ENCODE measurements around the gene DNAH7.

DNA sequence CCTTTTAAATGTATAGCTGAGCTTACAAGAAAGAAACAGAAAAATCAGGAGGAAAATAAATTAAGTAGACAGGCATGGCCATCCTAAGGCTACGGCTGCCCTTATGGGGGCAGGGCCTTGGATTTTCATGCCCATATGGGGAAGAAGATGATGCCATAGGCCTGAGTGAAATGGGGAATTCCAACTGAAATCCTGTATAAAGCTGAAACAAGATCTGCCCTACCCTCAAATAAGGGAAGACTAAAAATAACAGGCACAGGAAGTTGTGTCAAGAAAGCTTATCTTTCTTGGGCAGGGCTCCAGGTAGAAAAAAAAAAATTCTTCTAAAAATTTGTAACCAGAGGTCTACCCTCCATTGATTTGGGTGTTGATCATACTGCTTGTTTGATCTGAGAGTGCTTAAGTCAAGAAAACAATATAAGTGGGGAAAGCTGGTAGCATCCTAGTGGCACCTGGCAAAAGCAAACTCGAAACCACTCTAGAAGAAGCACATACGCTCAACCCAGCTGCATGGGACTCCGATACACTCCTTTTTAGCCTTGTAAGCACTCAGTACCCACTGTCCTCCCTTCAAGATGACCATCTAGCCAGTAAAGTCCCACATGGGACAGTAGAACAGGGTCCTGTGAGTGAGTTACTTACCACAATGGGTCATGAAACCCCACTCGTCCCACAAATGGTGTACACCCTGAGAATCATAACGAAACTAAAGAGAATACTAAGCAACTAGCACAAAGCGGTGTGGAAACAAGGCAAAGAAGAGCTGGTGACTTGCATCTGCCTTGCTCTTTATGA lies 22.3 kb downstream of the DNAH7 start:
- no peak for TF ChIP-seq EGR1 (conservative IDR thresholded peaks at IDR 0.05)
- no peak for TF ChIP-seq EZH2 (IDR thresholded peaks at IDR 0.05; ENCODE audit: borderline replicate concordance, low read depth, low read length)
- TF ChIP-seq ZC3H8 (IDR thresholded peaks at IDR 0.05), result no peak
- TF ChIP-seq SAP30 (IDR thresholded peaks at IDR 0.05; ENCODE audit: borderline replicate concordance, insufficient read depth, low read depth, low read length, poor library complexity, severe bottlenecking), result no peak
- no peak for TF ChIP-seq KLF10 (CRISPR knock-in tag; IDR thresholded peaks at IDR 0.05)

Measured in K562 (cell line).